Fibroblast of mammary gland (primary cell): ENCODE data around the gene DNAH8.
A peak's percentile ranks its signal among the peaks of the same experiment; 100 is the strongest.

Experiments
- DNase-seq: peaks from one replicate; pipeline ENCODE4 v3.0.0-alpha.2; 2010; ENCODE audit warnings: low read depth
- H3K4me3 ChIP-seq: 2 replicates; pipeline ENCODE4 v1.5.1; 2011; ENCODE audit warnings: low read depth, mild to moderate bottlenecking, low read length, moderate library complexity; ENCODE audit not compliant: control insufficient read depth
- CTCF ChIP-seq: conservative IDR thresholded peaks from 2 replicates; pipeline ENCODE4 v1.5.1; 2011; ENCODE audit warnings: low read depth, low read length, inconsistent platforms; ENCODE audit not compliant: control insufficient read depth, insufficient read depth

DNAH8 gene

DNA sequence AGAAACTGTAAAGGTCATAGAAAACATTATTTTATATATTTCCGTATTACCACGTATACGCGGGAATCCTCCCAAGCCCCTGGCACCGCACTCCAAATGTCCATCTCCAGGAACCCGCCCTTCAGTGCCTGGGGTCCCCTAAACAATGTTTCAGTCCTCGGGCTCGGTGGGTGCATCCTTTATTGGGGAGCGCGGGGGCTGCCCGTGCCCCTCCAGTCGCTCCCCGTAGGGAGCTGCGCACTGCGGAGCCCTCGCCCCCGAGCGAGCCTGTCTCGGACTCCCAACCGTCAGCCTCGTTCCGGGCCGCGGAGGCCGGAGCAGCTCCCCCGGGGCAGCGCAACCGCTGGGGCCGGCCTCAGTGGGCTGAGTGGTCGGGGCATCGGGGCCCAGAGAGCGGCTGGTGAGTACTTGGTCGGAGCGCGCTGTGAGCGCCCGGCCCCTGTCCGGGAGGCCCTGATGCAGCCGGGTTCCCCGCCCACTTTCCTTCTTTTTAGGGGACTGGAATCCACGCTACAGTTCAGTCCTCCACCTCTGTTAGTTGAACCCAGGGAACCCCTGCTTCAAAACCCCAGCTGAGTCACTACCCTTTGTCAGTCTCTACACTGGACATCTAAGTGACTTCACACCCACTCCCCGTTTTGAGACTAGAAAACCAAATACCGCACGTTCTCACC lies at the start of gene DNAH8:
Gene DNAH8 (plus strand): TSS at position 296 of the 674 bp plus-strand sequence. CDS start 7,499 bp downstream, outside the sequence.
- TF ChIP-seq CTCF = no peak
- H3K4me3 ChIP-seq = peak within 1 kb of the TSS; percentile 3
- DNase-seq = no peak

- no peak overlapping the region for H3K4me3 ChIP-seq
- DNase-seq = peak; percentile 74
- TF ChIP-seq CTCF = peak; percentile 88
Measured at GRCh38 chr6:38671885-38672467, 43.1 kb upstream of the DNAH8 start.

DNA sequence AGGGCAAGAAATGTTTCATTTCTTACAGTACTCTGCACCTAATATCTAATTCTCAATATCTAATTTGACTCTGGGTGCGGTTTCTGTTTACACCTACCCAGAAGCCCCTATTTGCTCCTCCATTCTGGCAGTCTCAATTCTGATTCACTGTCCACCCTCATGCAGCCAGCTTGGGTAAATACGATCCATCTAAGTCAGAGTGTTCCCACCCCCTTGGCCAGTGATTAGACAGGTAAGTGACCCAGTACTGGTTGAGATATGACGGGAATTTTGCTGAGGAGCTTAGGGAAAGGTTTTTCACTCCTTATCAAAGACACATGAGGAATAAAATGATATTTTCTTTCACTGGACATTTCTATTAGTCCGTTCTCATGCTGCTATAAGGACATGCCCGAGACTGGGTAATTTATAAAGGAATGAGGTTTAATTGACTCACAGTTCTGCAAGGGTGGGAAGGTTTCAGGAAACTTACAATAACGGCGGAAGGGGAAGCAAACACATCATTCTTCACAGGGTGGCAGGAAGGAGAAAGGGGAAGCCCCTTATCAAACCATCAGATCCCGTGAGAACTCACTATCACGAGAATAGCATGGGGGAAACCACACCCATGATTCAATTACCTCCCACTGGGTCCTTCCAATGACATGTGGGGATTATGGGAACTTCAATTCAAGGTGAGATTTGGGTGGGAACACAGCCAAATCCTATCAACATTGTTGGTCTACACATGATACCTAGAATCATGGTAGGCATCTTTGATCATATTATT lies 41.5 kb upstream of the DNAH8 start:
- no peak overlapping the region for H3K4me3 ChIP-seq
- TF ChIP-seq CTCF = no peak
- no peak for DNase-seq

- H3K4me3 ChIP-seq = no peak overlapping the region
- no peak for TF ChIP-seq CTCF
- DNase-seq = no peak
Measured at GRCh38 chr6:38676236-38676973, 38.7 kb upstream of the DNAH8 start.

DNA sequence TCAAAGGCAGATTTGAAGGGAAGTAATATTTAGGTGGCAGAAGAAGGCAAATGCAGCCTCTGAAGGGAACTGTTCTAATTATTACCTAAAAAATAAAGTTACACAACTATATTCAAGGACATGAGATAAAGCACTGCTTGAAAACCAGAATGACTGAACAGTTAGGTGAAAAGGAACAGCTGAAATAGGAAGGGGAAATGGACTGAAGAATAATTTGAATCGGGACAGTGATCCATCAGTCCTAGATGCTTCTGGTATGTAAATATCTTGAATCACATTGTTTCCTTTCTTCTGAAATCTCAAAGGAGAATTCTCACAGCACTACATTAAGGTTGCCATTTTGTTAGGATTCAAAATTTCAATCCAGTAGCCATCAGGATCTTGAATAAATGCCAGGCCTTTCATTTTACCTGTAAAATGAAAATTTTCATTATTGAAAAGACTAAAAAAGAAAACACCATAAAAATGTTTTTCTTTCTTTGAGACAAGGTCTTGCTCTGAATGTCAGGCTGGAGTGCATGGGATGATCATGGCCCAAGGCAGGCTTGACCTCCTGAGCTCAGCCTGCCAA lies 38.1 kb upstream of the DNAH8 start:
- TF ChIP-seq CTCF = no peak
- H3K4me3 ChIP-seq = no peak overlapping the region
- no peak for DNase-seq

- DNase-seq = no peak
- TF ChIP-seq CTCF = no peak
- no peak overlapping the region for H3K4me3 ChIP-seq
Measured at GRCh38 chr6:38678178-38678760, 36.8 kb upstream of the DNAH8 start.
